ENCODE results near the gene CHCHD4. TPM values are rescaled to one million over a fixed set of nuclear protein-coding genes. Genes with fewer than 3 reads are reported as not detected.

The CHCHD4 gene
- total RNA-seq (2014; rRNA removed; shearing (Covaris generic)) = 15.5 and 26.1 TPM in 2 replicates

DNA sequence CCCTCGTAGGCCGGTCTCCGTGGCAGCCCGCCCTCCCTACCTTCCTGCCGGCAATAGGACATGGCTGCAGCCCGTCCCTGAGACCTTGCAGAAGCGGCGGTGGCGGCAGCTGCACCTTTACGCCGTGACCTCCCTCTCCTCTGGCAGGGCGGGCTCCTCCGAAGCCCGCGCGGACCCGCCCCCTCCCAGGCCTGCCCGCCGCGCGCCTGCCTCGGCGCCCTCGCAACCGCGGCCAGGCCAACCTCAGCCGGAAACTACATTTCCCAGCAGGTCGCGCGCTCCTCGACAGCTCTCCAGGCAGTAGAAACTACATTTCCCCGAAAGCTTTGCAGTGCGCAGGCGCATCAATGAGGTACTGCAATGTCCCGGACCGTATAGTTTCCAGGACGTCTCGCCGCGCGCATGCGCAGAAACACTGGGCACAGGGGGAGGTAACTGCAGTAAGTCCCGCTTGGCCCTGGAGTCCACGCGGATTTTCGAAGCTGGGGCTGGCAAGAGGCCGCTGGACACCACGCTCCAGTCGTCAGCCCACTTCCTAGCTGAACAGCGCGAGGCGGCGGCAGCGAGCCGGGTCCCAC, at the start of gene CHCHD4, which contains the start of gene TMEM43:
Gene CHCHD4 (minus strand): TSS at position 256 of the 578 bp plus-strand sequence. CDS start 194 bp downstream, at position 62.
Gene TMEM43 (plus strand): TSS at position 438 of the 578 bp plus-strand sequence. CDS start 142 bp downstream, outside the sequence.
- in situ Hi-C loops (cut with HindIII; ENCODE audit: low sequenced_read_pairs) = no loop called here
- DNase-seq (ENCODE audit: low spot score) = peak; percentile 99

DNA sequence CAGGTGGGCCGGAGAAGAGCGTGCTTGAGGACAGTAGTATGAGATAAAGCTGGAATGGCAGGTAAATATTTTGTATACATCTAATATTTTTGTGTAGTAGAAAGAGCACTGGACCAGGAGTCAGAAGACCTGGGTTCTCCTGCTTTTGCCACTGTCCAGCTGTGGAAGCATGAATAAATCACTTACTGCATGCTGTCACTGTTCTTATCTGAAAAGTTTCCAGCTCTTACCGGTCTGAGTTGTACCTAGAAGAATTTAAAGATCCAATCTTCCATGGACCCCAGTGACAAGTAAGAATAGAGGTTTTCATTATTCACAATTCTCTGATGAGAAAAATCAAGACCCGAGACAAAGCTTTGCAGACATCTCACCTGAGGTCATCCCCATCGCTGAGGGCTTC, 47.8 kb upstream of the CHCHD4 start:
- no peak for DNase-seq (ENCODE audit: low spot score)
- in situ Hi-C loops (cut with HindIII; ENCODE audit: low sequenced_read_pairs) = no loop called here

- in situ Hi-C loops (cut with HindIII; ENCODE audit: low sequenced_read_pairs) = no loop called here
- DNase-seq (ENCODE audit: low spot score) = no peak
Observed at GRCh38 chr3:14170531-14171159, 46.0 kb upstream of the CHCHD4 start.

GRCh38 chr3:14169871-14170270, 45.2 kb upstream of the CHCHD4 start:
- in situ Hi-C loops (cut with HindIII; ENCODE audit: low sequenced_read_pairs) = no loop called here

DNA sequence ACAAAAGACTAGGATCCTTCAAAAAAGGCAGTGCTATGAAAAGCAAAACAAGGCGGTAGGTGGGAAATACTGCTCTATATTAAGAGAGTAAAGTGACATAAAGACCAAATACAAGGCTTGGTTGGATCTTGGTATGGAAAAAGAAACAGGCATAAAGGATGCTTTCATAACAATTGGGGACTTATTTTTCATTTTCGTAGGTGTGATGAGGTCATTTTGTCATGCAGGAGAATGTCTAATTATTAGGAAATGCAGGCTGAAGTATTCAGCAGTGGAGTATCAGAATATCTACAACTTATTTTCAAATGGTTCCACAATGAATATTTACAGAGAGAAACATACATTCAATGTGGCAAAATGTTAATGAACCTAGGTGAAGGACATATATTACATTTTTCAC, 44.8 kb upstream of the CHCHD4 start:
- in situ Hi-C loops (cut with HindIII; ENCODE audit: low sequenced_read_pairs) = no loop called here

More at GRCh38 chr3:14169871-14170270, 45.2 kb upstream of the CHCHD4 start:
- DNase-seq (ENCODE audit: low spot score) = no peak

GRCh38 chr3:14166877-14167603, 42.4 kb upstream of the CHCHD4 start:
- in situ Hi-C loops (cut with HindIII; ENCODE audit: low sequenced_read_pairs) = no loop called here
- no peak for DNase-seq (ENCODE audit: low spot score)

More for the DNA sequence above, 44.8 kb upstream of the CHCHD4 start:
- no peak for DNase-seq (ENCODE audit: low spot score)

DNA sequence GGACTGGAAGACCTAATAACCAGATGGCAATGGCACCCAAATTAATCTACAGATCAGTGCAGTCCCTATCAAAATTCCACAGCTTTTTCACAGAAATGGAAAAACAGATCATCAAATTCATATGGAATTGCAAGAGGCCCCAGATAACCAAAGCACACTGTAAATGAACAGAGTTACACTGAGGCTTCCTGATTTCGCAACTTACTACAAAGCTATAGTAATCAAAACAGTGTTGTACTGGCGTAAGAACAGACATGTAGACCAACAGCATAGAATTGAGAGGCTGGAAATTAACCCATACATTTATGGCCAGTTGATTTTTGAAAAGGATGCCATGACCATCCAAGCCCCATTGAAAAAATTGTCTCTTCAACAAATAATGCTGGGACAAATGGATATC, 37.5 kb upstream of the CHCHD4 start:
- DNase-seq (ENCODE audit: low spot score) = no peak
- in situ Hi-C loops (cut with HindIII; ENCODE audit: low sequenced_read_pairs) = no loop called here

GRCh38 chr3:14161282-14161681, 36.6 kb upstream of the CHCHD4 start:
- DNase-seq (ENCODE audit: low spot score) = no peak
- in situ Hi-C loops (cut with HindIII; ENCODE audit: low sequenced_read_pairs) = no loop called here

GRCh38 chr3:14159426-14159825, 34.8 kb upstream of the CHCHD4 start:
- in situ Hi-C loops (cut with HindIII; ENCODE audit: low sequenced_read_pairs) = no loop called here

DNA sequence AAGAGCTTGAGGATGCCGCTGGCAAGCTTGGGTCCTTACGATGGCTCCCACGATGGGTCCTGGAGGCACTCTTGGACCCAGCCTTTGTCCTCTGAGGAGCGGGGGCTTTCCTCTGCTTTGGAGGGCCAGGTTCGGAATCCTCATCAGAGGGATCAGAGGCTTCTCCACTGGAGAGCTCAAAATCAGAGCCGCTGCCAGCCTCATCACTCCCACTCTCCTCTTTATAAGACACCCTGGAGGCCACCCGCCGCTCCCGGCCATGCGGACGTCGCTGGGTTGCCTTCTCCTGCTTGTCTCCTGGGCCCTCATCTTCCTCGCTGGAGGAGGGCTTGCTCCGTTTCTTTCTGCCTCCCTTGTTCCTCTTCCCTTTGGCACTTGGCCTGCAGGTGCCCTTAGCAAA, 33.7 kb upstream of the CHCHD4 start:
- in situ Hi-C loops (cut with HindIII; ENCODE audit: low sequenced_read_pairs) = no loop called here
- DNase-seq (ENCODE audit: low spot score) = no peak

More at GRCh38 chr3:14159426-14159825, 34.8 kb upstream of the CHCHD4 start:
- DNase-seq (ENCODE audit: low spot score) = no peak

DNA sequence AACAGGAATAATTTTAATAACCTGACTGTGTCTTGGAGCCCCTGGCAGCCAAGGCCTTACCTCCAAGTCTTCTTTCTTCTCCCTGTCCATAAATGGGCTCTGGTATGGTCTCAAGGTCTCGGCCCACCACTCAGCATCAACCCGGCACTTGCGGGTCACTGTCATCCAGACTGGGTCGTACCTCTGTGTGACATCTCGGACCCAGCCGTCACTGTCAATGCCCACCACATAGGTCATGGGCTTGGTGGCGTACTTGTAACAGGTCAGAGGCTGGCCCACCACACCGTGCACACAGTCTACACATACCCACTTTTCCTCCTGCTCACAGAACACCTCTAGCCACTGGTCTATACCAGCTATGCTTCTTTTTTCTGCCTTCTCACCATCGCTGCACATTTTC, 33.3 kb upstream of the CHCHD4 start:
- in situ Hi-C loops (cut with HindIII; ENCODE audit: low sequenced_read_pairs) = no loop called here
- DNase-seq (ENCODE audit: low spot score) = no peak

DNA sequence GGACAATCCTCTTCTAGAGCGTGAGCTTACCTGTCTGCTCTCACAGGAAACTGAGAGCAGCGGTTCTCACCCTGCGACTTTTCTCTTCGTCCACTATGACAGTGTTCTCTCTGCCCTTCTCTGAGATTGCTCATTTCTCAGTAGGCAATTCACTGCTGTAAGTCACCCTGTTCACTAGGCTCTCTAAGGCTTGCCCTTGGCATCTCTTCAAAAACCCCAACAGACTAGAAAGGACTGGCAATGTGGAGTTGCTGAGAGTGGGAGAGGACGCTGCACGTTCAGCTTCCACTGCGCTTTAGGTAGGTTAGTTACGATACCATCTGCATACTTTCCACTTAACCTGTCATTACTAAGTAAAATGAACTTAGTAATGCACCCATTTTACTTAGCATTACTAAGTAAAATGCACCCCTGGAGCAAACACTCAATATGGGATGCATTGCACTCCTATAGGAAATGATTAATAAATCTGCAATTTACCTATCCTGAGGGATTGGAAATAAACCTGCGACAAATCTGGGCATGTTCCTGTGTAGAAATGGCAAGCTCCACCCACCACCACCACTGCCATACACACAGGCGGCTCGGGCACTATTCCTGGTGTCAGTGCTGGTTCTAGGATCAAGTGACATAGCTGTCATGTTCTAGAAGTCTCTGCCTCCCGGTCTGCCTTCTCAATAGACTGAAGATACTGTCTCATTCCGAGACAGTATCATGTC, 32.3 kb upstream of the CHCHD4 start:
- DNase-seq (ENCODE audit: low spot score) = no peak
- in situ Hi-C loops (cut with HindIII; ENCODE audit: low sequenced_read_pairs) = no loop called here

DNA sequence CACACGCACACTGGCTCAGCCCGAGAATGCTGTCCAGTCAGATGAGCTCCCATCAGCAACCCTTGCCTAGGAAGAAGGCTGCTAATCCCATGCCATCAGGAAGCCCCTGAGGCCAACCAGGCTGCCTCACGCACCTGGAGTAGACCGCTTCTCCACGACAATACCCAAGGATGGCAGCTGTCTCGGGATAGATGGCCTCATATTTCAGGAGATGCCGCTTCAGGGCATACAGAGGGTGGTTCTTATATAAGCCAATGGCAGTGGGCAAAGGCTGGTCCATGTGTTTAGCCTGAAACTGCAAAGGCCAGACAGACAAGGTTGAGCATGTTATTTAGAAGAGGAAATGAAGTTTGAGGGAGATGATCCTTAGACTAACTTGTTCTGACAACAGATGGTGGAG, 31.5 kb upstream of the CHCHD4 start:
- in situ Hi-C loops (cut with HindIII; ENCODE audit: low sequenced_read_pairs) = no loop called here
- no peak for DNase-seq (ENCODE audit: low spot score)

GRCh38 chr3:14154895-14155440, 30.3 kb upstream of the CHCHD4 start:
- in situ Hi-C loops (cut with HindIII; ENCODE audit: low sequenced_read_pairs) = no loop called here
- no peak for DNase-seq (ENCODE audit: low spot score)

GRCh38 chr3:14154276-14154675, 29.6 kb upstream of the CHCHD4 start:
- in situ Hi-C loops (cut with HindIII; ENCODE audit: low sequenced_read_pairs) = no loop called here
- DNase-seq (ENCODE audit: low spot score) = no peak

DNA sequence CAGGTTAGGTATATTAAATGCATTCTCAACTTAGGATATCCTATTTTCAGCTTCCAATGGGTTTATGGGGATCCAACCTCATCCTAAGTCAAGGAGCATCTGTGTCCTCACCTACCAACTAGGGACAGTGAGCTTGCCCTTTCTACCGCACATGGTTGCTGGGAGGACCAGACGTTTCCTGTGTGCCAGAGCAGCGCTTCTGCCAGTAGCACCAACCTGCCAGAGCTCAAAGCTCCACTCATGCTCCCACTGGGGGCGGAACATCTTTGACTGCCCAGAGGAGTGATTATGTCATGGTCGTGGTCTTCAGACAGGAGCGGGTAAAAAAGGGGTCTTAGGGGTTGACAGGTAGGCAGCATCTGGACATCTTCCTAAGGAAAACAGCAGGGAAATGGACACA, 29.0 kb upstream of the CHCHD4 start:
- in situ Hi-C loops (cut with HindIII; ENCODE audit: low sequenced_read_pairs) = no loop called here
- DNase-seq (ENCODE audit: low spot score) = no peak

- in situ Hi-C loops (cut with HindIII; ENCODE audit: low sequenced_read_pairs) = no loop called here
- DNase-seq (ENCODE audit: low spot score) = no peak
Observed at GRCh38 chr3:14152963-14153355, 28.3 kb upstream of the CHCHD4 start.

DNA sequence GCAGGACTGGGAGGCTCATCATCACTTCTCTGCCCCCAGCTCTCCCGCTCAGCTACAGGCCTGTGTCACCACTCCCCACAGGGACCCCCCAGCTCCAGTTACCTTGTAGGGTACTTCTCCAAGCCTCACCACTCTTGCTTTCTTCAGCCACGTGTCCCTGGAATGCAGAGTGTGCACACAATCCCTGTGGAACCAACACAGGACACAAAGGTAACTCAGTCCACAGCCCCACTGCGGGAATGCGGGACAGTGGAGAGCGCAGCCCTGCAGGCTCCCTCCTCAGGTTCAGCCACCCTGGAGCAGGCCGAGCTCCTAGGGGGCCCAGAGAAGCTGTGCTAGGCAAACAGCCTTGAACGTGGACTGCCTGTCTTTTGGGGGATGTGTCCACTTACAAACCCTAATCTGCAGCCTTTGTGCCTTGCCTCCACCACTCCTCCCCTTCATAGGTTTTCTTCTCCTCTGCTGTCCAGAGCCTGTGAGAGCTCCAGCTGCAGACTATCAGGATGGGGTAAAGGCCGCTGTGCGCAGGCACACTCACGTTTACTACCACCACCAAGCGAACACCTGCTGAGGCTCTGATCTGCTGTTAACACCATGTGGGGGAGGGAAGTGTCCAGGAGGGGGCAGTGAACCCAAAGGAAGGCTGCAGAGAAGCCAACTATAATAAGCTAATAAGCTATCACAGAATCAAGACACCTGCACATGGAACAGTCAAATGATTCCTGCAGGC, 27.7 kb upstream of the CHCHD4 start:
- in situ Hi-C loops (cut with HindIII; ENCODE audit: low sequenced_read_pairs) = no loop called here
- DNase-seq (ENCODE audit: low spot score) = no peak

All from G401 (cell line).